Natural killer cell treated with Interleukin-12 subunit alpha and Interleukin-12 subunit beta and Interleukin-15 and Interleukin-18, amount 100 ng/mL, for 72 hours (primary cell): ENCODE results near the gene ZNF578. TPM values are rescaled to one million over a fixed set of nuclear protein-coding genes. Genes with fewer than 3 reads are reported as not detected.
"Not testable (repeated sequence)": the region's sequence is repeated elsewhere in the genome, so short reads cannot be mapped to it uniquely, and the experiment has no call there.

Experiments
- ATAC-seq, 2 donors: fragments of 150-1000 bp; cut with Tn5 transposase in 1 of 2; sonication (Bioruptor Pico), chemical (Tn5 transposase) in 1 of 2; 2 replicates each; pipeline ENCODE4 v1.10.0; 2021
- DNase-seq: peaks from one replicate; pipeline ENCODE4 v3.0.0; 2022; ENCODE audit warnings: low spot score
- H3K27ac Mint-ChIP-seq, 2 donors: 1 replicate in 1 of 2; 2 replicates in 1 of 2; pipeline ENCODE4 v1.8.0; 2022; ENCODE audit warnings: mixed read lengths in 2 of 2, mild to moderate bottlenecking in 1 of 2, moderate library complexity in 1 of 2
- H3K27me3 Mint-ChIP-seq, 2 donors: 1 replicate in 1 of 2; 2 replicates in 1 of 2; pipeline ENCODE4 v1.8.0; 2022; ENCODE audit warnings: mixed read lengths in 2 of 2
- H3K36me3 Mint-ChIP-seq: one replicate; pipeline ENCODE4 v1.8.0; 2022; ENCODE audit warnings: mixed read lengths
- H3K4me1 Mint-ChIP-seq, 2 donors: 1 replicate in 1 of 2; 2 replicates in 1 of 2; pipeline ENCODE4 v1.8.0; 2022; ENCODE audit warnings: low read depth in 2 of 2, mixed read lengths in 2 of 2, mild to moderate bottlenecking in 1 of 2
- H3K4me3 Mint-ChIP-seq: one replicate; pipeline ENCODE4 v1.8.0; 2022; ENCODE audit warnings: mixed read lengths
- H3K9me3 Mint-ChIP-seq: 2 replicates; pipeline ENCODE4 v1.8.0; 2022; ENCODE audit warnings: mixed read lengths
- total RNA-seq, 2 donors: library from RNA; stranded (reverse); gene quantifications; one replicate each; pipeline ENCODE4 v1.2.3, GENCODE V29; 2022

ZNF578 gene
- total RNA-seq, 2 donors from 2014 or later, result 1.00 to 1.1 TPM

- not testable (repeated sequence) for ATAC-seq, H3K27ac Mint-ChIP-seq
- H3K9me3 Mint-ChIP-seq, result peaks cover 17% of the 10 kb centered on the region
Observed at GRCh38 chr19:52485561-52486240, 32.3 kb downstream of the ZNF578 start.

DNA sequence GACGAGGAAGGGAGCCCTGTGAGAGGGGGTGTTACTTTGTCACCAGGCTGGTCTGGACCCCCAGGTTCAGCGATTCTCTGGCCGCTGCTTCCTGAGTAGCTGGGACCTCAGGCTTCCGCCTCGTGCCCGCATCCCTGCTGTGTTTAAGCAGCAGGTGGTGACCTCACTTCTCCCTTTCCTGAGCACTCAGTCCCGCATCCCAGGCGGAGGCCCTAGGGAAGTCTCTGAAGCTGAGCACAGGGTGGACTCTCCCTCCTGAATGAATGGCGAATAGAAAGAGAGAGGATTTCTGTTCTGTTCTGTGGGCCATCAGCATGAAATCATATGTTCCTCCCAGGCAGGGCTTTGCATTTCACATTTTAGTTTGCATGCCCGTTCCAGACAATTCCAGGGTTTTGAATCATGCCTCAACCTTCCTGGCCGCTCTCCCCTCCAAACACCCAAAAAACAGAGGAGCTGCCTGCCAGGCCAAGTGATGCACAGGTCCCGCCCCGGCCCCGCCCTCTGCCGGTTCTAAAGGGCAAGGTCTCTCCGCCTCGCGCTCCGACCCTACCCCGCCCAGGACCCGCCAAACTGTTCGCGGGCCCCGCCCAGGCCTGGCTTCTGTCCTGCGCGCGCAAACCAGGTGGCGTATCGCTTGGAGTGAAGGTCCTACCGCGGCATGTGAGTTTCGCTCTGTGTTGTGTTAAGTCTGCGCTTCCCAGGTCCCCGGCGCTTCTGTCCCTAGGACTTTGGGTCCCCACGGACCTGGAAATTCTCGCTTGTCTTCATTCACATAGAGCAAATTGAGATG lies 39.0 kb downstream of the ZNF578 start:
- Mint-ChIP-seq H3K27ac (no peak overlapping the region), H3K4me3 (no peak overlapping the region)
- peak in 1 of 2 donors; percentile 61 for ATAC-seq

More at GRCh38 chr19:52485561-52486240, 32.3 kb downstream of the ZNF578 start:
- H3K27me3 Mint-ChIP-seq, H3K4me1 Mint-ChIP-seq, H3K4me3 Mint-ChIP-seq, DNase-seq: not testable (repeated sequence)
- H3K36me3 Mint-ChIP-seq, result peaks cover 19% of the 10 kb centered on the region

DNA sequence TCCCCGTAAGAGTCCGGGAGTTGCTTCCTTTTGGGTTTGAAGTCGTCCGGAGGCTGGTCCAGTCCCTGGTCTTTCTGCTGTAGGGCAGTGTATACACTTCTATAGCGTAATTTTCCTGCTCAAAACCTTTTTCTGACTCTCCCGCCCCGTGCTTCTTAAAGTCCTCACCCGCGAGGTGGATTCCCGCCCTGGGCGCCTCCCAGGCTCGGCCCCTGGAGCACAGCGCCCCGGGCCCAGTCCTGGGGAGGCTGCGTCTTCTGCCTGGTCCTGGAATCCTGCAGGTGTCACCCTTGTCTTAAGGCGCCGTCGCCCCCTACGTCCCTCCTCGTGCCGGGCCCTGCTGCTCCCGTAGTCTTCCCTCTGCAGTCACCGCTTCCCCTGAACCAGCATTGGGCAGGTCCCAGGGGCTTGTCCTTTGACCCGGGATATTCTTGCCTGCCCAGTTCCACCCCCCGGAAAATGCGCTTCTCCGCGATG lies 39.7 kb downstream of the ZNF578 start:
- Mint-ChIP-seq H3K4me3 (no peak overlapping the region), H3K9me3 (peaks cover 4% of the 10 kb centered on the region)
- no peak for DNase-seq

More for the DNA sequence above, 39.0 kb downstream of the ZNF578 start:
- Mint-ChIP-seq H3K36me3 (peaks cover 24% of the 10 kb centered on the region), H3K4me1 (peaks cover 0 to 4% of the 10 kb centered on the region in 2 donors), H3K27me3 (no peaks in the 10 kb centered on the region), H3K9me3 (peaks cover 4% of the 10 kb centered on the region)
- DNase-seq, result no peak

GRCh38 chr19:52494518-52494917 lies 41.2 kb downstream of the ZNF578 start:
- ATAC-seq, result no peak
- Mint-ChIP-seq H3K4me3 (no peak overlapping the region), H3K4me1 (peaks cover 0 to 4% of the 10 kb centered on the region in 2 donors), H3K36me3 (peaks cover 24% of the 10 kb centered on the region), H3K9me3 (peaks cover 7% of the 10 kb centered on the region), H3K27me3 (no peaks in the 10 kb centered on the region), H3K27ac (no peak overlapping the region)
- DNase-seq, result no peak

More for the DNA sequence above, 39.7 kb downstream of the ZNF578 start:
- Mint-ChIP-seq H3K27ac (no peak overlapping the region), H3K36me3 (peaks cover 24% of the 10 kb centered on the region), H3K27me3 (no peaks in the 10 kb centered on the region), H3K4me1 (peaks cover 0 to 4% of the 10 kb centered on the region in 2 donors)
- ATAC-seq, result peak in 1 of 2 donors; percentile 45

GRCh38 chr19:52498571-52498970 lies 45.2 kb downstream of the ZNF578 start:
- H3K9me3 Mint-ChIP-seq, result peaks cover 10% of the 10 kb centered on the region
- DNase-seq (no peak), ATAC-seq (no peak)
- H3K27me3 Mint-ChIP-seq, result no peaks in the 10 kb centered on the region
- H3K4me3 Mint-ChIP-seq, result no peak overlapping the region
- peaks cover 22% of the 10 kb centered on the region for H3K36me3 Mint-ChIP-seq
- H3K4me1 Mint-ChIP-seq, result no peaks in the 10 kb centered on the region
- no peak overlapping the region for H3K27ac Mint-ChIP-seq

DNA sequence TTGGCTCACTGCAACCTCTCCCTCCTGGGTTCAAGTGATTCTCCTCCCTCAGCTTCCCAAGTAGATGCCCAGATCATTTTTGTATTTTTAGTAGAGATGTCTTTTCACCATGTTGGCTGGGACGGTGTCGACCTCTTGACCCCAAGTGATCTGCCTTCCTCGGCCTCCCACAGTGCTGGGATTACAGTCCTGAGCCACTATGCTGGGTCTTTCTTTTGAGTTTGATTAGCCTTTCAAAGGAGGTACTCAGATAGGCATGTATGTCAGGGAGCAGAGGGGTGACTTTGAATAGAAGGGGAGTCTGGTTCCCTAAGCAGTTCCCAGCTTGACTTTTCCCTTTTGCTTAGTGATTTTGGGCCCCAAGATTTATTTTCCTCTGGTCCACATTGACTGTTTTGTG lies 47.1 kb downstream of the ZNF578 start:
- H3K4me3 Mint-ChIP-seq, H3K4me1 Mint-ChIP-seq, DNase-seq, H3K9me3 Mint-ChIP-seq, H3K27ac Mint-ChIP-seq, ATAC-seq, H3K27me3 Mint-ChIP-seq: not testable (repeated sequence)
- peaks cover 17% of the 10 kb centered on the region for H3K36me3 Mint-ChIP-seq

- not testable (repeated sequence) for ATAC-seq, H3K4me1 Mint-ChIP-seq, H3K4me3 Mint-ChIP-seq, H3K9me3 Mint-ChIP-seq, DNase-seq, H3K27ac Mint-ChIP-seq, H3K27me3 Mint-ChIP-seq
- H3K36me3 Mint-ChIP-seq, result peaks cover 14% of the 10 kb centered on the region
Observed at GRCh38 chr19:52500991-52501390, 47.6 kb downstream of the ZNF578 start.

- Mint-ChIP-seq H3K27ac (no peak overlapping the region), H3K9me3 (peaks cover 11% of the 10 kb centered on the region), H3K36me3 (peaks cover 27% of the 10 kb centered on the region), H3K4me1 (no peaks in the 10 kb centered on the region), H3K4me3 (no peak overlapping the region), H3K27me3 (no peaks in the 10 kb centered on the region)
- ATAC-seq, result no peak
- DNase-seq, result no peak
Observed at GRCh38 chr19:52507266-52507665, 53.9 kb downstream of the ZNF578 start.

- H3K36me3 Mint-ChIP-seq, result peaks cover 34% of the 10 kb centered on the region
- H3K4me1 Mint-ChIP-seq, result peaks cover 0 to 6% of the 10 kb centered on the region in 2 donors
- H3K27ac Mint-ChIP-seq, result no peak overlapping the region
- no peak overlapping the region for H3K4me3 Mint-ChIP-seq
- no peak for ATAC-seq
- H3K9me3 Mint-ChIP-seq, result peaks cover 17% of the 10 kb centered on the region
- peaks cover 0 to 6% of the 10 kb centered on the region in 2 donors for H3K27me3 Mint-ChIP-seq
- no peak for DNase-seq
Observed at GRCh38 chr19:52516191-52516590, 62.8 kb downstream of the ZNF578 start.

- Mint-ChIP-seq H3K4me1 (peaks cover 0 to 6% of the 10 kb centered on the region in 2 donors), H3K27me3 (peaks cover 2 to 6% of the 10 kb centered on the region in 2 donors), H3K27ac (no peak overlapping the region), H3K4me3 (no peak overlapping the region), H3K36me3 (peaks cover 21% of the 10 kb centered on the region), H3K9me3 (peaks cover 4% of the 10 kb centered on the region)
- ATAC-seq (no peak), DNase-seq (no peak)
Observed at GRCh38 chr19:52518646-52519045, 65.3 kb downstream of the ZNF578 start.

- H3K9me3 Mint-ChIP-seq, result not testable (repeated sequence)
Observed at GRCh38 chr19:52519175-52519574, 65.8 kb downstream of the ZNF578 start.

DNA sequence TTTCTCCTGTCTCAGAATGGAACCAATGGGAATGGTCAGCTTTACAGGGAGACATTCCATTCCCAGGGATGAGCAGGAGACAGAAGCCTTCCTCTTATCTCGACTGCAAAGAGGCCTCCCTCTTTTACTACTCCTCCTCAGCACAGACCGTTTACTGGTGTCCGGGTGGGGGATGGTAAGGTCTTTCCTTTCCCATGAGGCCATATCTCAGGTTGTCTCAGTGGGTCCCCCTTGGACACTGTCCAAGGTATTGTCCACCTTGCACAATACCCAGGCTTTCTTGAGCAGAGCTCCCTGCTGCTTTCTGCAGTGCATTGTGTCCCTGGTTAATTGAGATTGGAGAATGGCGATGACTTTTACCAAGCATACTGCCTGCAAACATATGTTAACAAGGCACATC lies 66.7 kb downstream of the ZNF578 start:
- ATAC-seq (no peak), DNase-seq (no peak)
- Mint-ChIP-seq H3K4me1 (peaks cover 0 to 6% of the 10 kb centered on the region in 2 donors), H3K27me3 (peaks cover 2 to 6% of the 10 kb centered on the region in 2 donors), H3K9me3 (no peaks in the 10 kb centered on the region), H3K27ac (no peak overlapping the region), H3K4me3 (no peak overlapping the region), H3K36me3 (peaks cover 13% of the 10 kb centered on the region)

More at GRCh38 chr19:52519175-52519574, 65.8 kb downstream of the ZNF578 start:
- H3K4me1 Mint-ChIP-seq, H3K4me3 Mint-ChIP-seq, H3K27ac Mint-ChIP-seq, DNase-seq, ATAC-seq, H3K27me3 Mint-ChIP-seq: not testable (repeated sequence)
- peaks cover 17% of the 10 kb centered on the region for H3K36me3 Mint-ChIP-seq

GRCh38 chr19:52522551-52522950 lies 69.2 kb downstream of the ZNF578 start:
- no peaks in the 10 kb centered on the region for H3K9me3 Mint-ChIP-seq
- H3K4me3 Mint-ChIP-seq, result no peak overlapping the region
- no peak overlapping the region for H3K27ac Mint-ChIP-seq
- peaks cover 0 to 12% of the 10 kb centered on the region in 2 donors for H3K4me1 Mint-ChIP-seq
- H3K36me3 Mint-ChIP-seq, result peaks cover 8% of the 10 kb centered on the region
- ATAC-seq, result no peak
- H3K27me3 Mint-ChIP-seq, result peaks cover 2 to 6% of the 10 kb centered on the region in 2 donors
- DNase-seq, result no peak

DNA sequence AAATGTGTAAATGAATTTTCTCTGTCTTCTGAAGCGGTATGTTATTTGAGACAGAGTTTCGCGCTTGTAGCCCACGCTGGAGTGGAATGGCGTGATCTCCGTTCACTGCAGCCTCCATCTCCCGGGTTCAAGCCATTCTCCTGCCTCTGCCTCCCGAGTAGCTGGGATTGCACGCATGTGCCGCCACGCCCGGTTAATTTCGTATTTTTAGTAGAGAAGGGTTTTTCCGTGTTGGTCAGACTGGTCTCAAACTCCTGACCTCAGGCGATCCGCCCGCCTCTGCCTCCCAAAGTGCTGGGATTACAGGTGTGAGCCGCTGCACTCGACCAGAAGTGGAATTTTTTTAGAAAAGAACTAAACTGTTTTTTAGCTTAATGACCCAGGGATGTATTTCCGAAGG lies 70.7 kb downstream of the ZNF578 start:
- peaks cover 18% of the 10 kb centered on the region for H3K36me3 Mint-ChIP-seq
- H3K4me1 Mint-ChIP-seq, result peaks cover 11 to 17% of the 10 kb centered on the region in 2 donors
- no peak overlapping the region for H3K27ac Mint-ChIP-seq
- no peaks in the 10 kb centered on the region for H3K9me3 Mint-ChIP-seq
- ATAC-seq (no peak), DNase-seq (no peak)
- no peak overlapping the region for H3K4me3 Mint-ChIP-seq
- peaks cover 2 to 6% of the 10 kb centered on the region in 2 donors for H3K27me3 Mint-ChIP-seq
